Loucy (cell line): ENCODE measurements around the gene ZBTB34.

Source experiments
- H2AFZ ChIP-seq: fragments of 200-600 bp; sonication (generic); 2 replicates; pipeline ENCODE4 v1.6.0; 2016; ENCODE audit warnings: antibody characterized with exemption, mild to moderate bottlenecking, low read length, moderate library complexity
- H3F3A ChIP-seq: fragments of 200-600 bp; 2 replicates; pipeline ENCODE4 v1.6.0; 2016; ENCODE audit warnings: antibody characterized with exemption, low read depth, mild to moderate bottlenecking
- H3K27me3 ChIP-seq: fragments of 200-600 bp; sonication (generic); 2 replicates; pipeline ENCODE4 v1.6.1; 2014; ENCODE audit warnings: low read length, mild to moderate bottlenecking; ENCODE audit not compliant: insufficient read depth, poor library complexity, severe bottlenecking
- H3K36me3 ChIP-seq: fragments of 200-600 bp; sonication (generic); 2 replicates; pipeline ENCODE4 v1.6.1; 2016; ENCODE audit warnings: low read length; ENCODE audit not compliant: insufficient read depth
- H3K4me1 ChIP-seq: fragments of 200-600 bp; sonication (generic); 2 replicates; pipeline ENCODE4 v1.5.1; 2014; ENCODE audit warnings: low read length, mild to moderate bottlenecking; ENCODE audit not compliant: insufficient read depth, poor library complexity, severe bottlenecking
- H3K4me2 ChIP-seq: fragments of 200-600 bp; sonication (generic); 2 replicates; pipeline ENCODE4 v1.6.0; 2014; ENCODE audit warnings: antibody characterized with exemption, low read length, low read depth, mild to moderate bottlenecking; ENCODE audit not compliant: poor library complexity, severe bottlenecking
- H3K4me3 ChIP-seq: fragments of 200-600 bp; sonication (generic); 2 replicates; pipeline ENCODE4 v1.5.1; 2014; ENCODE audit warnings: low read length, mild to moderate bottlenecking, mixed read lengths; ENCODE audit not compliant: poor library complexity, severe bottlenecking
- H3K79me2 ChIP-seq: fragments of 200-600 bp; sonication (generic); 2 replicates; pipeline ENCODE4 v1.6.1; 2014; ENCODE audit warnings: low read length; ENCODE audit not compliant: insufficient read depth
- H3K9ac ChIP-seq: fragments of 200-600 bp; sonication (generic); 2 replicates; pipeline ENCODE4 v1.6.0; 2014; ENCODE audit warnings: mild to moderate bottlenecking, low read depth, low read length, moderate library complexity; ENCODE audit not compliant: poor library complexity, severe bottlenecking
- H3K9me2 ChIP-seq: fragments of 200-600 bp; sonication (generic); replicated peaks from 2 replicates; pipeline ENCODE4 v1.6.1; 2016; ENCODE audit warnings: low read depth, low read length, mixed read lengths
- H3K9me3 ChIP-seq: fragments of 200-600 bp; sonication (generic); 2 replicates; pipeline ENCODE4 v1.6.1; 2014; ENCODE audit warnings: mild to moderate bottlenecking, antibody characterized with exemption, low read length, low read depth; ENCODE audit not compliant: insufficient read depth
- H4K20me1 ChIP-seq: fragments of 200-600 bp; sonication (generic); 2 replicates; pipeline ENCODE4 v1.6.0; 2014; ENCODE audit warnings: antibody characterized with exemption, low read length, mild to moderate bottlenecking; ENCODE audit not compliant: insufficient read depth, poor library complexity, severe bottlenecking
- CTCF ChIP-seq: fragments of 200-600 bp; sonication (generic); conservative IDR thresholded peaks from 2 replicates; pipeline ENCODE4 v1.5.1; 2014; ENCODE audit warnings: mild to moderate bottlenecking, antibody characterized with exemption, low read length
- EZH2phosphoT487 ChIP-seq: fragments of 200-600 bp; IDR thresholded peaks from 2 replicates; pipeline ENCODE4 v1.6.1; 2018; ENCODE audit warnings: antibody characterized with exemption, mild to moderate bottlenecking, moderate library complexity, borderline replicate concordance

The ZBTB34 gene

GRCh38 chr9:126818482-126818881, 42.0 kb upstream of the ZBTB34 start:
- no peaks in the 10 kb centered on the region for H4K20me1 ChIP-seq
- no peaks in the 10 kb centered on the region for H3K9me2 ChIP-seq
- TF ChIP-seq EZH2phosphoT487 (no peak), CTCF (no peak)
- H3K9me3 ChIP-seq: peaks cover 26% of the 10 kb centered on the region; the same call in 1 of the 2 replicates
- H3K27me3 ChIP-seq: no peaks in the 10 kb centered on the region
- no peak overlapping the region for H3K4me2 ChIP-seq
- no peak overlapping the region for H2AFZ ChIP-seq
- H3K36me3 ChIP-seq: peaks cover 31% of the 10 kb centered on the region
- no peaks in the 10 kb centered on the region for H3K4me1 ChIP-seq
- H3F3A ChIP-seq: no peaks in the 10 kb centered on the region
- peaks cover 54% of the 10 kb centered on the region for H3K79me2 ChIP-seq
- H3K4me3 ChIP-seq: no peak overlapping the region
- no peak overlapping the region for H3K9ac ChIP-seq

GRCh38 chr9:126819482-126819881, 41.0 kb upstream of the ZBTB34 start:
- Histone ChIP-seq H3K27me3 (no peaks in the 10 kb centered on the region), H3K9me2 (no peaks in the 10 kb centered on the region), H3K9ac (no peak overlapping the region), H3K4me3 (no peak overlapping the region), H3F3A (no peaks in the 10 kb centered on the region), H3K4me2 (no peak overlapping the region), H4K20me1 (no peaks in the 10 kb centered on the region), H3K79me2 (peaks cover 46% of the 10 kb centered on the region), H3K9me3 (peaks cover 22% of the 10 kb centered on the region; the same call in 1 of the 2 replicates), H2AFZ (no peak overlapping the region), H3K4me1 (no peaks in the 10 kb centered on the region), H3K36me3 (peaks cover 25% of the 10 kb centered on the region)
- no peak for TF ChIP-seq CTCF
- no peak for TF ChIP-seq EZH2phosphoT487

GRCh38 chr9:126822278-126822677, 38.2 kb upstream of the ZBTB34 start:
- Histone ChIP-seq H3K27me3 (no peaks in the 10 kb centered on the region), H3K9ac (no peak overlapping the region), H3K4me2 (no peak overlapping the region), H2AFZ (no peak overlapping the region), H3K4me1 (no peaks in the 10 kb centered on the region), H3K79me2 (peaks cover 34% of the 10 kb centered on the region), H3K4me3 (no peak overlapping the region), H3K9me3 (peaks cover 17% of the 10 kb centered on the region; the same call in 1 of the 2 replicates), H3F3A (no peaks in the 10 kb centered on the region), H4K20me1 (no peaks in the 10 kb centered on the region), H3K36me3 (peaks cover 22% of the 10 kb centered on the region; the same call in 1 of the 2 replicates), H3K9me2 (no peaks in the 10 kb centered on the region)
- TF ChIP-seq CTCF (no peak), EZH2phosphoT487 (no peak)
